HG03558 (cell line): ENCODE results near the gene OTOP3.

ENCODE experiments used
- ATAC-seq: cut with Tn5 transposase; IDR thresholded peaks from one replicate; pipeline ENCODE4 v1.9.1; 2021; ENCODE audit warnings: moderate number of reproducible peaks; ENCODE audit not compliant: unreplicated experiment; ENCODE audit errors: extremely low read depth

Gene OTOP3

DNA sequence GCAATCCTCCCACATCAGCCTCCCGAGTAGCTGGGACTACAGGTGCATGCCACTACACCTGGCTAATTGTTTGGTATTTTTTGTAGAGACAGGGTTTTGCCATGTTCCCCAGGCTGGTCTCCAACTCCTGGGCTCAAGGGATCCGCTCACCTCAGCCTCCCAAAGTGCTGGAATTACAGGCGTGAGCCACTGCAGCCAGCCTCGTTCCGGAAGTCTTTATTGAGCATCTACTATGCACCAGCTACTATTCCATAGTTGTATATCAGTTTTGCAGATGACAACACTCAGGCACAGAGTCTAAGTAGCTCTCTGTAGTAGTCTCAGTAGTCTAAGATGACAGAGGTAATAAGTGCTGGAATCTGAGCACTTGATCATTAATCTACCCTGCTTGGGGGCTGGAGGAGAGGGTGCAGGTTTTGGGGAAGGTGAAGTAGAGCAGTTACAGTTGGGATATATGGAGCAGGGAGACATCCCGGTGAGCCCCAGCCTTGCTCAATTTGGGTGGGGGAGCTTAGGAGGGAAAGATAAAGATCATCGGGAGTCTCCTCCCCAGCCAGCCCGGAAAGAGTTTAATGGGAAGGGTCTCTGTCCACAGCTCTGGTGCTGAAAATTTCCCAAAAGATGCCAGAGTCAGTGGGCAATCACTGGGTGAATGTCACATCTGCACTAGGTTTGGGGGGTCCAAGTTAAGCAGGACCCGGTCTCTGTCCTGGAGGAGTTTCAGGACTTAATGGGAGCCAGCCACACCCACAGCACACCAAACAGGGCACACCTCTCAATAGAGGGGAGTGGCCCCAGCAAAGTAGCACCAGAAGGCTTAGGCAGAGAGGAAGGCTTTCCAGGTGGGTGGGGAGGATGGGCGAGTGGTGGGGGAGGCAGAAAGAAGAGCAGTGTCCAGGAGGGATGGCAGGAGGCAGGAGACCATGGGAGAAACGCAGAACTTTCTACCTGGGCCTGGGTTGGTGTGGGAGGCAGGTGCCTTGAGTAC, 1.7 kb downstream of the OTOP3 start:
- ATAC-seq, result no peak

DNA sequence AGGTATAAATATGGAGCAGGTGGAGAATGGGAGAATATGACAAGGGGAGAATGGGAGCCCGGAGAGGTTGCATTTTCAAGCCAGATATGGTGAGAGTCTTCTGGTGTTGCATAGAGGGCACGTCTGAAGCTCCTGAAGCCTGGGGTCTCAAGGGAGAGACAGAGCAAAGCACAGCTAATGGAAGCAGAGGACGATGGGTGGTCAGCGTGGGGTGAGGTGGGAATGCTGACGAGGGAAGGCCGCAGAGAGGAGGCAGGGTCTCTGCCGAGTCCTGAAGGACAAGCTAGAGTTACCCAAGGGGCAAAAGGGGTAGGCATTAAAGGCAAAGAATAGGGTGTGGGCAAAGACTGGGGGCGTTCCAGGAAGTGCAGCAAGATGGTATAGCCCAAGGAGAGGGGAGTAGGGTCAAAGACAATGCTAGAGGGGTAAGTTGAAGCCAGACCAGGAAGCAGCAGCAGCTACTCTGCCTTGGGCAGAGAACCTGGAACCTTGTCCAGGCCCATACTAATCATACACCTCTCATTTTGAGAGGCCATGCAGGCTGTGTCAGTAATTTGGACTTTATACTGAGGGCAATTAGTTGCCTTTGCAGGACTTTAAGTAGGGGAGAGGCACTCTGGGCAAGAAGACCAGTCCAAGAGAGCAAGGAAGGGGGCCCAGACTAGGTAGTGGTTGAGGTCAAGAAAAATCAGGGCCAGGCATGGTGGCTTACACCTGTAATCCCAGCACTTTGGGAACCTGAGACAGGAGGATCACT, 2.7 kb downstream of the OTOP3 start:
- no peak for ATAC-seq

- ATAC-seq, result no peak
Observed at GRCh38 chr17:74939534-74939933, 3.8 kb downstream of the OTOP3 start.

- no peak for ATAC-seq
Observed at GRCh38 chr17:74941128-74941725, 5.5 kb downstream of the OTOP3 start.

GRCh38 chr17:74943808-74944522, 8.3 kb downstream of the OTOP3 start:
- no peak for ATAC-seq

DNA sequence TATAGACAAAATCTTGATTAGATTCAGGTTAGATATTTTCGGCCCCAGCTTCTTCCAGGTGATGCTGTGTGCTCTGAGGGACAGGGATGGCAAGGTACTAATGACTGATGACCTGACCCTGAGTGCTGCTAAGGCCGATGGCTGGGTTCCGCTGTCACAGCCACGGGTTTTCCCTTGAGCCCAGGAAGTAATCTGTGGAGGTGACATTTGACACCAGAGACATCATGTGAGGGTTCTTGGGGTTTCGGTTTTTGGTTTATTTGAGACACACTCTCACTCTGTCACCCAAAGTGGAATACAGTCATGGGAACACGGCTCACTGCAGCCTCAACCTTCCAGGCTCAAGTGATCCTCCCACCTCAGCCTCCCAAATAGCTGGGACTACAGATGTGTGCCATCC, 9.8 kb downstream of the OTOP3 start:
- ATAC-seq, result no peak

DNA sequence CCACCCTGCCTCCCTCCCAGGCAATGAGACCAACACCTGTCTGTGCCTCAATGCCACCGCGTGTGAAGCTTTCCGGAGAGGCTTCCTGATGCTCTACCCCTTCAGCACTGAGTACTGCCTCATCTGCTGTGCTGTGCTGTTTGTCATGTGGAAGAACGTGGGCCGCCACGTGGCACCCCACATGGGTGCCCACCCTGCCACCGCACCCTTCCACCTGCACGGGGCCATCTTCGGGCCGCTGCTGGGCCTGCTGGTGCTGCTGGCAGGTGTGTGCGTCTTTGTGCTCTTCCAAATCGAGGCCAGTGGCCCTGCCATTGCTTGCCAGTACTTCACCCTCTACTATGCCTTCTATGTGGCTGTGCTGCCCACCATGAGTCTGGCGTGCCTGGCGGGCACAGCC, 10.9 kb downstream of the OTOP3 start:
- ATAC-seq, result no peak

- no peak for ATAC-seq
Observed at GRCh38 chr17:74947041-74947754, 11.5 kb downstream of the OTOP3 start.

GRCh38 chr17:74949455-74950115, 13.9 kb downstream of the OTOP3 start:
- ATAC-seq, result no peak

DNA sequence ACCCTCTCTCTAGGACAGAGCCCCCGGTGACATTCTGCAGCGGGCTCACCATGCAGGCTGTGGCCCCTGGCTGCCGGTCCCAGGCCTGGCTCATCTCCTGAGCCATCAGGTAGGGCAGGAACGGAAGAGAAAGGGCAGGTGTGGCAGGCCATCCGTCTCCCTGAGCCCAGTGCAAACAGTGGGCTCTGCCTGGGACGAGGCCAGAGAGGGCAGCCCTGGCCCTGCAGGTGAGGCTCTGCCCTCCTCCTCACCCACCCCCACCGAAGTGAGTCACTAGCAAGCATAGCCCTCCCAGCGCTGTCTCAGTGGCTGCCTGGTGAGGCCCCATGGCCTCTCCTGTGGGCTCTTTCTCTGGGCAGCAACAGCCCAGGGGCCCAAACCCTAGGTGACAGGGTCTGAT, 14.5 kb downstream of the OTOP3 start:
- no peak for ATAC-seq

DNA sequence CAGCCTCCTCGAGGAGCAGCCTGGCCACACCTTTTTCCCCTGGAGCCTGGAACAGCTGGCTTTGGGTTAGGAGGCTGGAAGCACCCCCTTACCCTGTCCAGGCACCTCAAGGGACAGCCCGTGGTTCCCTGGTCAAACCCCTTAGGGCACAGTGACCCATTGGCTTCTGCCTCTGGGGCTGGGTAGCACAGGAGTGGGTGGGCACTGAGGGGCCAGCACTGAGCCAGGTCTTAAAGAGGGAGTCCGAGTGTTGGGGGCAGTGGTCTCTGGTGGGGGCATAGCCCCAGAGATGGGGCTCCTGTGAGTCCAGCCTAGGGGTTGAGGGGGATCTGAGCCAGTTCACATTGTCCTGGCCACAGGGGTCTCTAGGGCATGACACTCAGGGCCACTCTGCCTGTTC, 15.4 kb downstream of the OTOP3 start:
- ATAC-seq, result no peak

DNA sequence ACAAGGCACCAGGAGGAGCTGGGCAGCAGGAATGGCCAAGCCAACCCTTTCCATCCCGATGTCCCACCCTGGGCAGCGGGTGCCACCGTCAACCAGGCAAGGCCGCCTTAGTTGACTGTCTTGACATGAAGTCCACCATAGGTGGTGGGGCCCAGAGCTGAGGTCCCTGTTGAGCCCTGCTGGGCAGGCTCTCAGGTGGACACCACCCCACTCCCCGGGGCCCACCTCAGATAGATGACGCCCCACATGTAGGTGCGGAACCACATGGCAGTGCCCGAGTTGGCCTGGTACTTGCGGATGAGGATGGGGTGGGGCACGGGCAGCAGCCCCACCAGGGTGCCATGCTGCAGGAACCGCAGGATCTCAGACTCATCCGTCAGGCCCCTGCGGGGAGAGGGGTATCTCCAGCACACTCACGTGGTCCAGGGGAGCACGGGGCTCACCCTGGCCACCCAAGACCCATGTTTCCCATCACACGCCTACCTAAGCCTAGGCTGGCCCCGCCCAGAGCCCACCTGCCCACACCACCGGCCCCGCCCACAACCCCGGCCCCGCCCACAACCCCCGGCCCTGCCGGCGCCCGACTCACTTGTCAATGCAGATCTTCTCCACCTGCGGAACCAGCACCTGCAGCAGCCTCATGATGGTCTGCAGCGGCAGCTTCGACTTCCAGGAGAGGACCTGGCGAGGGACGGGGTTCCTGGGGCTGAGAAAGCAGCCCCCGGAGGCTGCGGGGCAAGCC, 16.2 kb downstream of the OTOP3 start:
- no peak for ATAC-seq

- no peak for ATAC-seq
Observed at GRCh38 chr17:74952431-74953133, 16.9 kb downstream of the OTOP3 start.

DNA sequence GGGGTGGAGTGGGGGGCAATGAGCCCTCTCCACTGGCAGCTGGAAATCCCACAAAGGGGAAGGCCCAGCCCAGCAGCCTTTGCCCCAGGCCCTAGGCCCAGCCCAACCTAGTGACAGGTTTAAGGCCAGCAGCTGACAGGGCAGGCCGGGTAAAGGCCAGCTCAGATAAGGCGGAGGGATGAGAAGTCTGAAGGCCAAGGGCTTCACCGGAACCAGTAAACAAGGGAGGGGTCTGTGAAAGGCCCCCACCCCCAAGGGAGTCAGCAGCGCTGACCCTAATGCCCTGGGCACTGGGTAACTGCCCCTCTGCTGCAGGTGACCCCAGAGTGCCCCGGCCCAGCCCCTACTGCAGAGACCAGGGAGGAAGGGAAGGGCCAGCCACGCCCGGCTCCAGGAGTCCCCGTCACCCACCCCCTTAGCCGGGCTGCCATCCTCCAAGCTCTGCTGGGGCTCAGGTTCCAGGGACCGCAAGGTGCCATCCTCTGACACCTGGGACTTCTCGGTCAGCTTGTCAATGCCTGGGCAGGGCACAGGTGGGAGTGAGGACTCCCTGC, 17.5 kb downstream of the OTOP3 start:
- ATAC-seq, result no peak

GRCh38 chr17:74954115-74954514, 18.4 kb downstream of the OTOP3 start:
- ATAC-seq, result no peak

GRCh38 chr17:74954665-74955421, 19.1 kb downstream of the OTOP3 start:
- ATAC-seq, result no peak

GRCh38 chr17:74956093-74956492, 20.4 kb downstream of the OTOP3 start:
- ATAC-seq, result no peak
